DOHH2 (cell line): Measurements from ENCODE around the gene CCR2.
"Not testable (repeated sequence)": the region's sequence is repeated elsewhere in the genome, so short reads cannot be mapped to it uniquely, and the experiment has no call there.

Experiments
- H3F3A ChIP-seq: fragments of 200-600 bp; sonication (generic), shearing (Covaris generic); 2 replicates; pipeline ENCODE4 v1.6.0; 2016; ENCODE audit warnings: antibody characterized with exemption, mild to moderate bottlenecking; ENCODE audit not compliant: control insufficient read depth, insufficient read depth
- H3K27ac ChIP-seq: fragments of 200-600 bp; sonication (generic); 2 replicates; pipeline ENCODE4 v1.5.1; 2014; ENCODE audit warnings: low read depth, mild to moderate bottlenecking, low read length, moderate library complexity
- H3K27me3 ChIP-seq: fragments of 200-600 bp; sonication (generic); 2 replicates; pipeline ENCODE4 v1.6.1; 2014; ENCODE audit warnings: mild to moderate bottlenecking, low read length, mixed read lengths; ENCODE audit not compliant: control insufficient read depth
- H3K36me3 ChIP-seq: fragments of 200-600 bp; sonication (generic); 2 replicates; pipeline ENCODE4 v1.6.1; 2014; ENCODE audit warnings: mild to moderate bottlenecking, low read length, moderate library complexity, mixed read lengths; ENCODE audit not compliant: control insufficient read depth
- H3K4me1 ChIP-seq: fragments of 200-600 bp; sonication (generic); 2 replicates; pipeline ENCODE4 v1.6.1; 2014; ENCODE audit warnings: mild to moderate bottlenecking, low read length, mixed read lengths; ENCODE audit not compliant: control insufficient read depth
- H3K4me2 ChIP-seq: fragments of 200-600 bp; sonication (generic); 2 replicates; pipeline ENCODE4 v1.6.0; 2014; ENCODE audit warnings: mild to moderate bottlenecking, low read length, moderate library complexity
- H3K4me3 ChIP-seq: fragments of 200-600 bp; sonication (generic); 2 replicates; pipeline ENCODE4 v1.5.1; 2014; ENCODE audit warnings: mild to moderate bottlenecking, low read length, mixed read lengths
- H3K79me2 ChIP-seq: fragments of 200-600 bp; sonication (generic); 2 replicates; pipeline ENCODE4 v1.6.1; 2014; ENCODE audit warnings: mild to moderate bottlenecking, low read length, mixed read lengths; ENCODE audit not compliant: control insufficient read depth
- H3K9me2 ChIP-seq: fragments of 200-600 bp; sonication (generic); replicated peaks from 2 replicates; pipeline ENCODE4 v1.6.1; 2014; ENCODE audit warnings: mild to moderate bottlenecking, low read length, mixed read lengths; ENCODE audit not compliant: control insufficient read depth
- H3K9me3 ChIP-seq: fragments of 200-600 bp; sonication (generic); 2 replicates; pipeline ENCODE4 v1.6.1; 2014; ENCODE audit warnings: antibody characterized with exemption, low read length, mixed read lengths; ENCODE audit not compliant: control insufficient read depth, insufficient read depth
- H4K20me1 ChIP-seq: fragments of 200-600 bp; sonication (generic); 2 replicates; pipeline ENCODE4 v1.6.0; 2014; ENCODE audit warnings: low read depth, mild to moderate bottlenecking, antibody characterized with exemption, low read length, moderate library complexity; ENCODE audit not compliant: control insufficient read depth, insufficient read depth
- EZH2phosphoT487 ChIP-seq: fragments of 200-600 bp; sonication (generic); IDR thresholded peaks from 2 replicates; pipeline ENCODE4 v1.6.1; 2017; ENCODE audit warnings: borderline replicate concordance, mild to moderate bottlenecking, antibody characterized with exemption, low read length, moderate library complexity, mixed read lengths
- TF ChIP-seq, protein P1 (sequence below): fragments of 200-600 bp; sonication (generic); IDR thresholded peaks from one replicate; pipeline ENCODE4 v1.5.1; 2014; ENCODE audit warnings: antibody characterized with exemption, mild to moderate bottlenecking, low read depth, low read length; ENCODE audit not compliant: poor library complexity, severe bottlenecking

Gene CCR2

DNA sequence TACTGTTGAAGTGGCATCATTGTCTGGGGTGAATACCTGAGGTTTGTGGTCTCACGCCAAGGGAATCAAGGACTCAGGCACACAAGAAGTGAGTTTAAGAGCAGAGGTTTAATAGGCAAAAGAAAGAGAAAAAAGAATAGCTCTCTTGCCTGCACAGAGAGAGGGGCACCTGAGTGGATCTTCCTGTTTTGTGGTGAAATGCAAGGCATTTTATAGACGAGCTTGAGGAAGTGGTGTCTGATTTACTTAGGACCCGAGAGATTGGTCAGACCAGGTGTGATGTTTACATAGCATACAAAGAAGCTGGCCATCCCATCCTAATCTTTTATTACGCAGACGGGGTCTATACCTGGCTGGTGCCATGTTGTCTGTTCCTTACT is 30.0 kb downstream of the CCR2 start:
- Histone ChIP-seq H3F3A (no peaks in the 10 kb centered on the region), H3K9me2 (no peaks in the 10 kb centered on the region), H3K4me2 (no peak overlapping the region), H3K9me3 (no peaks in the 10 kb centered on the region), H3K27ac (no peak overlapping the region), H3K4me3 (no peak overlapping the region), H3K36me3 (no peaks in the 10 kb centered on the region), H3K4me1 (peaks cover 10% of the 10 kb centered on the region), H4K20me1 (no peaks in the 10 kb centered on the region), H3K79me2 (no peaks in the 10 kb centered on the region), H3K27me3 (peaks cover 26% of the 10 kb centered on the region)
- no peak for TF ChIP-seq EZH2phosphoT487
- TF ChIP-seq, protein P1, sequence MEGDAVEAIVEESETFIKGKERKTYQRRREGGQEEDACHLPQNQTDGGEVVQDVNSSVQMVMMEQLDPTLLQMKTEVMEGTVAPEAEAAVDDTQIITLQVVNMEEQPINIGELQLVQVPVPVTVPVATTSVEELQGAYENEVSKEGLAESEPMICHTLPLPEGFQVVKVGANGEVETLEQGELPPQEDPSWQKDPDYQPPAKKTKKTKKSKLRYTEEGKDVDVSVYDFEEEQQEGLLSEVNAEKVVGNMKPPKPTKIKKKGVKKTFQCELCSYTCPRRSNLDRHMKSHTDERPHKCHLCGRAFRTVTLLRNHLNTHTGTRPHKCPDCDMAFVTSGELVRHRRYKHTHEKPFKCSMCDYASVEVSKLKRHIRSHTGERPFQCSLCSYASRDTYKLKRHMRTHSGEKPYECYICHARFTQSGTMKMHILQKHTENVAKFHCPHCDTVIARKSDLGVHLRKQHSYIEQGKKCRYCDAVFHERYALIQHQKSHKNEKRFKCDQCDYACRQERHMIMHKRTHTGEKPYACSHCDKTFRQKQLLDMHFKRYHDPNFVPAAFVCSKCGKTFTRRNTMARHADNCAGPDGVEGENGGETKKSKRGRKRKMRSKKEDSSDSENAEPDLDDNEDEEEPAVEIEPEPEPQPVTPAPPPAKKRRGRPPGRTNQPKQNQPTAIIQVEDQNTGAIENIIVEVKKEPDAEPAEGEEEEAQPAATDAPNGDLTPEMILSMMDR = no peak

DNA sequence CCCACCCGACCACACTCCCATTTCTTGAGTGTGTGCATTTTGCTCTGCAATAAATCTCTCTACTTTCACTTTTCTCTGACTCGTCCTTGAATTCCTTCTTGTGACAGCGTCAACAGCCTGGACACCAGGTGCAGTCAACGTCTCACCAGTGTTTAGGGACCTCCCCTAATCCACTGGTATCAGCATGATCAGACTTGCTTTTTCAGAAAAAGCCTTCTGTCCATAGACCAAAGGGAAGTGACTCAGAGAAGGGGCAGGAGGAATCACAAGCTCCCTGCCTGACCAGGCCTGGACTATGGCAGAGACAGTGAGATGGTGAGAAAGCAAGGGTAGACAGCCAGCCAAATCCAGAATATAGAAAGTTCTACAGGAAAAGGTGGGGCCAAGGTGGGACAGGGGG is 32.3 kb downstream of the CCR2 start:
- TF ChIP-seq, protein P1 = no peak
- TF ChIP-seq EZH2phosphoT487 = no peak
- Histone ChIP-seq H3K27ac (no peak overlapping the region), H3K27me3 (peaks cover 20% of the 10 kb centered on the region), H4K20me1 (no peaks in the 10 kb centered on the region), H3K4me2 (no peak overlapping the region), H3K36me3 (no peaks in the 10 kb centered on the region), H3K4me1 (peaks cover 10% of the 10 kb centered on the region), H3F3A (no peaks in the 10 kb centered on the region), H3K4me3 (no peak overlapping the region), H3K9me3 (no peaks in the 10 kb centered on the region), H3K9me2 (no peaks in the 10 kb centered on the region), H3K79me2 (no peaks in the 10 kb centered on the region)

GRCh38 chr3:46388847-46389246 is 34.9 kb downstream of the CCR2 start:
- not testable (repeated sequence) for H4K20me1 ChIP-seq, H3K4me3 ChIP-seq, H3K27ac ChIP-seq, H3K4me1 ChIP-seq, H3K36me3 ChIP-seq, H3K4me2 ChIP-seq, H3K79me2 ChIP-seq, H3K9me3 ChIP-seq, H3F3A ChIP-seq, H3K9me2 ChIP-seq
- peaks cover 11% of the 10 kb centered on the region for H3K27me3 ChIP-seq

DNA sequence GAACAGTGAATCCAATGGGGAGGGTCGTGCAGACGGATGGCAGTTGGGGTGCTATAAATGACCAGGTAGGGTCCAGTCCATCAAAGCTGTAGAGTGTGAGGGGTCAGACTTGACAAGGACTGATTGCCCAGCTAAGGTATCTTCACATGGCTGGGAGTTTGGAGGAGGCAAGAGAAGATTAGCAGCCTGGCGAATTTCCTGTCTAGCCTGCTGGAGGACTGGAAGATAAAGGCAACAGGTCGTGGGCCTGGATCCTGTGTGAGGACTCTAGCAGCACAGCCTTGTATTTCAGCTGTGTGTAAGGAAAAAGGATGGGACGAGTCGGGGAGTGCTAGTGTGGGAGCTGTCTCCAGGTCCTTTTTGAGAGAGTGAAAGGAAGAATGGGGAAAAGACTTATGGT is 35.4 kb downstream of the CCR2 start:
- Histone ChIP-seq H3K4me2 (no peak overlapping the region), H3K79me2 (no peaks in the 10 kb centered on the region), H3K36me3 (no peaks in the 10 kb centered on the region), H3K4me1 (no peaks in the 10 kb centered on the region), H4K20me1 (no peaks in the 10 kb centered on the region), H3K27me3 (peaks cover 7% of the 10 kb centered on the region), H3K9me2 (no peaks in the 10 kb centered on the region), H3K9me3 (no peaks in the 10 kb centered on the region), H3F3A (no peaks in the 10 kb centered on the region), H3K27ac (no peak overlapping the region), H3K4me3 (no peak overlapping the region)
- TF ChIP-seq, protein P1 = no peak
- no peak for TF ChIP-seq EZH2phosphoT487

- not testable (repeated sequence) for H3K27me3 ChIP-seq, H3K4me1 ChIP-seq, H3K4me2 ChIP-seq, H3K4me3 ChIP-seq, H3K9me3 ChIP-seq, H3K9me2 ChIP-seq, H4K20me1 ChIP-seq, H3K36me3 ChIP-seq, H3K27ac ChIP-seq, H3K79me2 ChIP-seq, H3F3A ChIP-seq
These were observed 37.6 kb downstream of the CCR2 start for GRCh38 chr3:46391526-46391925.
